Heart right ventricle (tissue), 16 donors: ENCODE measurements around the gene RBM42. TPM values are rescaled to one million over a fixed set of nuclear protein-coding genes. Genes with fewer than 3 reads are reported as not detected.

Experiments used
- ATAC-seq, 8 donors: fragments of 200-7000 bp; cut with Tn5 transposase; one replicate each; pipeline ENCODE4 v1.9.1; 2020; ENCODE audit warnings: mild to moderate bottlenecking in 8 of 8, moderate library complexity in 8 of 8, moderate number of reproducible peaks in 1 of 8
- DNase-seq, 2 donors: peaks; one replicate each; pipeline ENCODE4 v3.0.0-alpha.2; 2020
- H3K27ac ChIP-seq, 10 donors: fragments of 200-600 bp; sonication (generic) in 2 of 10; one replicate each; pipeline versions ENCODE4 v1.5.0 to v1.8.0; 2020 to 2022; ENCODE audit warnings: mild to moderate bottlenecking in 3 of 10
- H3K27me3 ChIP-seq, 7 donors: fragments of 200-600 bp; one replicate each; pipeline ENCODE4 v1.8.0; 2021 to 2022; ENCODE audit warnings: mild to moderate bottlenecking in 2 of 7
- H3K36me3 ChIP-seq, 9 donors: fragments of 200-600 bp; sonication (generic) in 1 of 9; one replicate each; pipeline versions ENCODE4 v1.5.0 to v1.8.0; 2020 to 2022; ENCODE audit warnings: mild to moderate bottlenecking in 2 of 9
- H3K4me1 ChIP-seq, 9 donors: fragments of 200-600 bp; sonication (generic) in 1 of 9; one replicate each; pipeline versions ENCODE4 v1.5.0 to v1.8.0; 2020 to 2022; ENCODE audit warnings: mild to moderate bottlenecking in 4 of 9
- H3K4me3 ChIP-seq, 10 donors: fragments of 200-600 bp; sonication (generic) in 2 of 10; one replicate each; pipeline versions ENCODE4 v1.5.0 to v1.8.0; 2020 to 2022; ENCODE audit warnings: mild to moderate bottlenecking in 7 of 10, moderate library complexity in 2 of 10
- H3K9me3 ChIP-seq, 11 donors: fragments of 200-600 bp in 10 of 11; sonication (generic) in 2 of 11; one replicate each; pipeline versions ENCODE4 v1.5.0 to v1.8.0; 2013 to 2022; ENCODE audit warnings: mild to moderate bottlenecking in 2 of 11, control low read depth in 1 of 11, moderate library complexity in 1 of 11
- WGBS, 2 donors: extraction: QIAGEN DNeasy Blood & Tissue Kit; methylation state at CpG; one replicate each; pipeline ENCODE4 v1.1.7; 2013; ENCODE audit warnings: inconsistent platforms in 1 of 2; 5-methylcytosine and 5-hydroxymethylcytosine counted together
- intact Hi-C, 10 donors: fragments of 100-400 bp; cut with DNase I; formaldehyde crosslinking; loops; one replicate each; pipeline versions ENCODE4 v1.11.1 to v1.14.2; 2022
- polyA plus RNA-seq, 2 donors: library from polyadenylated mRNA; stranded (reverse); fragments of 200-250 nt; gene quantifications; one replicate each; pipeline ENCODE4 v1.2.3, GENCODE V29; 2013
- total RNA-seq, 10 donors: library from RNA; stranded (reverse); fragmentation: NEBNext Ultra II Directional in 3 of 10; extraction: Animal tissue kit (Norgen Biotek cat#: 25700) in 3 of 10; gene quantifications; one replicate each; pipeline versions ENCODE4 v1.2.1 to v1.2.4, GENCODE V29; 2021 to 2023
- TF ChIP-seq, protein P1 (sequence below), 9 donors: fragments of 200-600 bp; sonication (generic) in 2 of 9; IDR thresholded peaks; one replicate each; pipeline versions ENCODE4 v1.5.0 to v1.8.0; 2021 to 2022; ENCODE audit warnings: antibody characterized with exemption in 9 of 9, mild to moderate bottlenecking in 5 of 9, moderate library complexity in 1 of 9
- donor health status: Arrhythmogenic right ventricular cardiomyopathy.
- donor health status: ischemic (EF 13 %, LVEDD 7.1; RV severe dilation, severe dysfunction).
- donor health status: healthy with polysubstance abuse.
- donor health status: DM: no; HTN: yes; CAD: no.
- donor health status: DM: no; HTN: no; CAD: no.
- donor health status: ischemic (EF 25% LVEDD 6.9; RV normal size, moderate dysfunction).
- donor health status: ischemic (EF 25% LVEDD 5.7; RV mildly dilated, moderate dysfunction).
- donor health status: healthy.
- donor health status: DM: yes; HTN: yes; CAD: no.
- donor health status: Ischemic cardiomyopathy.
- donor health status: ischemic (EF 35%, LVEDD 5.7; RV mildly dilated, moderate dysfunction).
- donor health status: nonischemic (EF 11% LVEDD 7.7; RV severe dilation, severe dysfunction).
- donor health status: DM: yes; HTN: yes; CAD: no.
- donor health status: PGD.
- donor health status: ischemic (EF 29% LVEDD 5.4; RV normal size, mild dysfunction).
- donor health status: nonischemic (EF 23%, LVEDD 6.1; RV moderate dilation, normal function).

RBM42 gene
- total and polyA plus RNA-seq, 12 donors: 43.5 to 93.1 (median 53.7) TPM

DNA sequence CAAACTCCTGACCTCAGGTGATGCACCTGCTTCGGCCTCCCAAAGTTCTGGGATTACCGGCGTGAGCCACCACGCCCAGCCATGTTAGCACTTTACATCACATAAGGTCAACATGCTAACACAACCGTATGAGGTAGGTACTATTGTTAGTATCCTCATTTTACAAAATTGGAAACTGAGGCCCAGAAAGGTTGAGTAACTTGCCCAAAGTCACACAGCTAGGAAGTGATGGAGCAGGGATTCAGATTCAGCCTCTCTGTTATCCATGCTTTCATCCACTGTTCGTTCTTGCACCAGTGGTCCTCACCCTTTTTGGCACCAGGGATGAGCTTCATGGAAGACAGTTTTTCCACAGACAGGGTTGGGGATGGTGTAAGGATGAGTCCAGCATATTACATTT lies 27.9 kb downstream of the RBM42 start:
- Histone ChIP-seq H3K4me3 (no peak overlapping the region), H3K27ac (no peak overlapping the region), H3K4me1 (peaks cover 0 to 1% (median 0%) of the 10 kb centered on the region in 9 donors), H3K36me3 (peaks cover 0 to 100% (median 63%) of the 10 kb centered on the region in 9 donors), H3K27me3 (no peaks in the 10 kb centered on the region), H3K9me3 (no peaks in the 10 kb centered on the region)
- ATAC-seq: no peak
- WGBS, 2 donors: 95 to 96% methylated on average over 6 of the region's 6 CpGs
- TF ChIP-seq, protein P1, sequence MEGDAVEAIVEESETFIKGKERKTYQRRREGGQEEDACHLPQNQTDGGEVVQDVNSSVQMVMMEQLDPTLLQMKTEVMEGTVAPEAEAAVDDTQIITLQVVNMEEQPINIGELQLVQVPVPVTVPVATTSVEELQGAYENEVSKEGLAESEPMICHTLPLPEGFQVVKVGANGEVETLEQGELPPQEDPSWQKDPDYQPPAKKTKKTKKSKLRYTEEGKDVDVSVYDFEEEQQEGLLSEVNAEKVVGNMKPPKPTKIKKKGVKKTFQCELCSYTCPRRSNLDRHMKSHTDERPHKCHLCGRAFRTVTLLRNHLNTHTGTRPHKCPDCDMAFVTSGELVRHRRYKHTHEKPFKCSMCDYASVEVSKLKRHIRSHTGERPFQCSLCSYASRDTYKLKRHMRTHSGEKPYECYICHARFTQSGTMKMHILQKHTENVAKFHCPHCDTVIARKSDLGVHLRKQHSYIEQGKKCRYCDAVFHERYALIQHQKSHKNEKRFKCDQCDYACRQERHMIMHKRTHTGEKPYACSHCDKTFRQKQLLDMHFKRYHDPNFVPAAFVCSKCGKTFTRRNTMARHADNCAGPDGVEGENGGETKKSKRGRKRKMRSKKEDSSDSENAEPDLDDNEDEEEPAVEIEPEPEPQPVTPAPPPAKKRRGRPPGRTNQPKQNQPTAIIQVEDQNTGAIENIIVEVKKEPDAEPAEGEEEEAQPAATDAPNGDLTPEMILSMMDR (IDR thresholded peaks at IDR 0.05): no peak
- intact Hi-C loops: no loop called here
- DNase-seq: no peak

DNA sequence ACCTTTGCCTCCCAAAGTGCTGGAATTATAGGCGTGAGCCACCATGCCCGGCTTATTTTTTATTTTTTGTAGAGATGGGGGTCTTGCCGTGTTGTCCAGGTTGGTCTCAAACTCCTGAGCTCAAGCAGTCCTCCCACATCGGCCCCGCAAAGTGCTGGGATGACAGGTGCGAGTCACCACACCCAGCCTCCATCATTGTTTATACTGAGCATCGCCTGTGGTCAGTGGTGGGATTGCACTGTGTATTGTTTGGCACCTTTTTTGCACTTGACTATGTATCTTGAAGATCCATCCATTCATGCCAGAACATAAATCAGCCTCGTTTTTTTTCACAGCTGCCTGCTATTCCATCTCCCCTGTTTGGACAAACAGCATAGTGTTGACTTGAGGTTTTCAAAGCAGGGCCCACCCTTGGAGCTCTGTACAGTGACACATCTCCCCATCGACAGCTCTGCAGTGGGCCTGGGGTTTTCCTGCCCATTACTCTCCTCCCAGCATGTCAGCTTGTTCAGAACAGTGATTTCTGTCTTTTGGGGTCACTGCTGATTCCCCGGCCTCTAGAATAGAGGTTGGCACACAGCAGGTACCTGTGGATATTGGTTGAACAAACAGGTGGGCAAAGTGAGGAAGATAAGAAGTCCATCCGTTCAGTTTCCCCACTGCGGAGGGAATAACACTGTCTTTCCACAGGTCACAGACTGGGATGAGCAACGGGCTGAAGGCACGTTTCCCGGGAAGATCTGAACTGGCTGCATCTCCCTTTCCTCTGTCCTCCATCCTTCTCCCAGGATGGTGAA lies 29.3 kb downstream of the RBM42 start:
- H3K4me3 ChIP-seq: no peak overlapping the region
- intact Hi-C loops: no loop called here
- no peak for DNase-seq
- ATAC-seq: peak in 1 of 8 donors; percentile 43
- no peaks in the 10 kb centered on the region for H3K4me1 ChIP-seq
- 87 to 91% methylated on average over 15 of the region's 15 CpGs for WGBS, 2 donors
- peaks cover 0 to 100% (median 62%) of the 10 kb centered on the region in 9 donors for H3K36me3 ChIP-seq
- H3K27me3 ChIP-seq: no peaks in the 10 kb centered on the region
- TF ChIP-seq, protein P1 (IDR thresholded peaks at IDR 0.05): no peak
- H3K9me3 ChIP-seq: no peaks in the 10 kb centered on the region
- no peak overlapping the region for H3K27ac ChIP-seq

DNA sequence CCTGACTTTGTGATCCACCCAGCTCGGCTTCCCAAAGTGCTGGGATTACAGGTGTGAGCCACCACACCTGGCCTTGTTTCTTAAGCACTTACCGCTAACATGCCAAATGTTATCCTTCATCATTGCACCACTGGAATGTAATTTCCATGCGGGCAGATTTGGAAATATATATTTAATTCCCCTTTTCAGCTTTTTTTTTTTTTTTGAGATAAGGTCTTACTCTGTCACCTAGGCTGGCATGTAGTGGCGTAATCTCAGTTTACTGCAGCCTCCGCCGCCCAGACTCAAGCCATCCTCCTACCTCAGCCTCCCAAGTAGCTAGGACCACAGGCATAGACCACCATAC lies 33.1 kb downstream of the RBM42 start:
- DNase-seq: no peak
- TF ChIP-seq, protein P1 (IDR thresholded peaks at IDR 0.05): no peak
- Histone ChIP-seq H3K4me3 (no peak overlapping the region), H3K9me3 (no peaks in the 10 kb centered on the region), H3K27ac (no peak overlapping the region), H3K4me1 (no peaks in the 10 kb centered on the region), H3K36me3 (peaks cover 0 to 91% (median 26%) of the 10 kb centered on the region in 9 donors), H3K27me3 (no peaks in the 10 kb centered on the region)
- 97 to 99% methylated on average over 6 of the region's 6 CpGs for WGBS, 2 donors
- no peak for ATAC-seq
- intact Hi-C loops: no loop called here

DNA sequence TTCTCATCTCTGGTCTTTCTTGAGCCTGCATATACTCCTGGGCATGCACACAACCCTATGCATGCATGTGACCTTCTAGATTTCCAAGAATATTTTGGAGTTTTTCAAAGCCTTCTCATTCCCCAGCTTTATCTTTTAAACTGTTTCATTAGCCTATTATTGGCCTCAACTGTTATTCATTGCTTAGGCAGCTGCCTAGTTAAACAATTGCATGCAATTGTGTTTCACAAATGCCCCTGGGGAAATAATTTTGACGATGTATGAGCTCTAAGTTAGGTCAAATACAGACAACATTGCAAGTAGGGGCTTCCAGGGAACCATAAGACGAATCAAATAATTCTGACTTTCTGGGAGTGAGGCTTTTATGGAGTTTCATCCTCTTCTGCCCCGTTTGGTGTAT lies 35.1 kb downstream of the RBM42 start:
- no peaks in the 10 kb centered on the region for H3K9me3 ChIP-seq
- no peaks in the 10 kb centered on the region for H3K4me1 ChIP-seq
- H3K4me3 ChIP-seq: no peak overlapping the region
- DNase-seq: no peak
- ATAC-seq: no peak
- intact Hi-C loops: no loop called here
- 83 to 89% methylated on average over 3 of the region's 3 CpGs for WGBS, 2 donors
- H3K27me3 ChIP-seq: no peaks in the 10 kb centered on the region
- TF ChIP-seq, protein P1 (IDR thresholded peaks at IDR 0.05): no peak
- no peak overlapping the region for H3K27ac ChIP-seq
- H3K36me3 ChIP-seq: peaks cover 0 to 71% (median 7%) of the 10 kb centered on the region in 9 donors
